HG02571 (cell line): ENCODE data around the gene TGFBI.

Source experiments
- ATAC-seq: cut with Tn5 transposase; IDR thresholded peaks from one replicate; pipeline ENCODE4 v1.9.1; 2021; ENCODE audit warnings: mild to moderate bottlenecking, moderate library complexity; ENCODE audit not compliant: unreplicated experiment

TGFBI gene

GRCh38 chr5:136028782-136029742, at the start of gene TGFBI:
Gene TGFBI, plus strand, starts transcription at chr5:136028988. Its CDS starts 68 bp downstream, at chr5:136029056.
- no peak for ATAC-seq

- ATAC-seq, result no peak
These were observed 49.8 kb upstream of the TGFBI start for GRCh38 chr5:135978993-135979392.

GRCh38 chr5:135979510-135979909, 49.3 kb upstream of the TGFBI start:
- ATAC-seq, result no peak

- ATAC-seq, result no peak
These were observed 48.2 kb upstream of the TGFBI start for GRCh38 chr5:135980620-135981019.

- ATAC-seq, result no peak
These were observed 42.8 kb upstream of the TGFBI start for GRCh38 chr5:135985951-135986350.

- no peak for ATAC-seq
These were observed 42.4 kb upstream of the TGFBI start for GRCh38 chr5:135986401-135986800.

- ATAC-seq, result no peak
These were observed 41.8 kb upstream of the TGFBI start for GRCh38 chr5:135986891-135987401.

- no peak for ATAC-seq
These were observed 40.2 kb upstream of the TGFBI start for GRCh38 chr5:135988546-135988945.

- no peak for ATAC-seq
These were observed 39.1 kb upstream of the TGFBI start for GRCh38 chr5:135989686-135990085.

GRCh38 chr5:135990528-135991255, 38.1 kb upstream of the TGFBI start:
- ATAC-seq, result no peak

- ATAC-seq, result no peak
These were observed 37.4 kb upstream of the TGFBI start for GRCh38 chr5:135991429-135991828.

- no peak for ATAC-seq
These were observed 35.4 kb upstream of the TGFBI start for GRCh38 chr5:135993335-135993879.

- no peak for ATAC-seq
These were observed 34.7 kb upstream of the TGFBI start for GRCh38 chr5:135993880-135994636.

GRCh38 chr5:135995976-135996375, 32.8 kb upstream of the TGFBI start:
- ATAC-seq, result no peak

GRCh38 chr5:135996611-135997010, 32.2 kb upstream of the TGFBI start:
- no peak for ATAC-seq

- ATAC-seq, result no peak
These were observed 31.0 kb upstream of the TGFBI start for GRCh38 chr5:135997673-135998335.

- no peak for ATAC-seq
These were observed 29.9 kb upstream of the TGFBI start for GRCh38 chr5:135998889-135999288.

- no peak for ATAC-seq
These were observed 29.2 kb upstream of the TGFBI start for GRCh38 chr5:135999406-136000139.

- no peak for ATAC-seq
These were observed 28.6 kb upstream of the TGFBI start for GRCh38 chr5:136000147-136000546.
